Mesenteric fat pad (tissue), 1 donor: ENCODE measurements around the gene NAT9. TPM values are rescaled to one million over a fixed set of nuclear protein-coding genes. Genes with fewer than 3 reads are reported as not detected.

Source experiments
- DNase-seq: peaks from one replicate; pipeline ENCODE4 v3.0.0-alpha.2; 2020; ENCODE audit warnings: low spot score
- total RNA-seq: library from RNA; stranded (reverse); fragmentation: NEBNext Ultra II Directional; extraction: Animal tissue kit (Norgen Biotek cat#: 25700); gene quantifications from one replicate; pipeline ENCODE4 v1.2.1, GENCODE V29; 2021
- donor health status: DM: yes; HTN: yes; CAD: no.

The NAT9 gene
- total RNA-seq, 1 donor from 2014 or later, result 37.8 TPM

DNA sequence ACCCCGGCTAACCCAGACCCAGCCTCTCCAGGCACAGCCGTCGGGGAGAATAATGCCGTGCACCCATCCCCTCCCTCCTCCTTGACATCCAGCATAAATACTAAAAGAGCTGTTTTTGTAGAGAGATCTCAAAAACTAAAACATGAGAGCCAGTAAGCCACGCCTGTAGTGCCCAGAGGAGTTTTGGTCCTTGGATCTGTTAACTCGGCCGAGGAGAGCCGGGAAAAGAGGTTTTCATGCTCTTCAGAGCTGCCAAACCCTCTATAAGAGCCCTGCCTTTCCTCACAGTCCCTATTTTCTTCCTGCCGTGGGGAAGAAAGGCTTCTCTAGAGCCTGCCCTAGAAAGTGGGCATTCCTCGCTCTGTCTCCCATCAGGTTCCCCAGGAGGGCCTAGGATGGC is 30.2 kb upstream of the NAT9 start:
- DNase-seq, result no peak

- DNase-seq, result no peak
Measured at GRCh38 chr17:74805591-74805991, 29.4 kb upstream of the NAT9 start.

DNA sequence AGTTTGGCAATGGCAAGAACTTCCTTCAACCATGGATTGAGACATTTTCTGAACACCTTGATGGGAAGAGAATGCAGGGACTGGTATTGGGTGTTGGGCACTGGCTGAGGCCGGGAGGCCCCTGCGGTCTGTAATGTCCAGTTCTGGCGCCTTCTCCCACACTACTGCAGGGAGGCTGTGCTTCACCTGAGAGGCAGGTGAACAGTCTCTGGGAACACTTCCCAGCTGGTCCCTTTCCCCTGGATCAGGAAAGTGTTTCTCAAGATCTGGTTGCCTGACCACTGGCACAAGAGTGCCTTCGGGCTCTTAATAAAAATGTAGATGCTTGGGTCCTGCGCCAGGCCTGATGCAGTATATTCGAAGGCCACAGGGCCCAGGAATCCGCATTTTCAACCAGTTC is 28.5 kb upstream of the NAT9 start:
- no peak for DNase-seq

DNA sequence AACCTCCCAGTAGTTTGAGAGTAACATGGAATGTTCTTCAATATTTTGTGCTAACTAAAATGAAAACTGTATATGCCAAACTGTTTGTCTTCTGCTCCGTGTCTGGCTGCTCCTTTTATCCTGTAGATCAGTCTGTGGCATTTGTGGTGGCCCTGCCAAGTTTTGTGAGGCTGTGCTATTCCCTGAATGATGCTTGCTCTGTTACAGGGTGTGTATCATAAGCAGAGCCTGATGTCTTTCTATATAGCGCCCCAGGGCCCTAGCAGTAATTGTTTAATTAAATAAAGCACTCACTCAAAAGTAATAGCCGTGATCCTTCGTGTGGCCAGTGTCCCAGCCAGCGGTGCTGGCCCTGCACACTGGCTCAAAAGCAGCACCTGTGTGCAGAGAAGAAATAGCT is 27.8 kb upstream of the NAT9 start:
- no peak for DNase-seq

DNA sequence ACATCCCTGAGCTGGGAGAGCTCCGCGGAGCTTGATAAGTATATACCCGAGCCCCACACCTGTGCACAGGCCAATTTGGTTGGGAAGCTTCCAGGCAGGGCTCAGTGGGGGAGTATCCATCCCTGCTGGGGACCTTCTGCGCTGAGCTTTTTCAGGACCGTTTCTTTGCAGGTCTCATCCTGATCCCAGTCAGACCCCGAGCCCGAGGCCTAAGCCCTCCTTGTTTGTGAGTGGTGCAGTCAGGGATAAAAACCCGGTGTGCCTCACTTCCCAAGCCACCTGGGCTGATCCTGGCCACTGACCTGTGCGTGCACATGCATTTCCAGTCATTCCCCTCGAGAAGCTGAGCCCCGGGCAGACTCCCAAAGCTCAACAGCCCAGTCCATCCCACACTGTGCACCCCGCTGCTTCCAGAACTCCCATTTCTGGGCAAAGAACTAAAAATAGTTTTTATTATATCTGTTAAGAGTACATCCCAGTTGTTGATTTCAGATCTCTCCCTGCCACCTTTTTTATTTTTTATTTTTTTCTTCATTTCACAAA is 27.3 kb upstream of the NAT9 start:
- no peak for DNase-seq

- no peak for DNase-seq
Measured at GRCh38 chr17:74801896-74802295, 25.8 kb upstream of the NAT9 start.

DNA sequence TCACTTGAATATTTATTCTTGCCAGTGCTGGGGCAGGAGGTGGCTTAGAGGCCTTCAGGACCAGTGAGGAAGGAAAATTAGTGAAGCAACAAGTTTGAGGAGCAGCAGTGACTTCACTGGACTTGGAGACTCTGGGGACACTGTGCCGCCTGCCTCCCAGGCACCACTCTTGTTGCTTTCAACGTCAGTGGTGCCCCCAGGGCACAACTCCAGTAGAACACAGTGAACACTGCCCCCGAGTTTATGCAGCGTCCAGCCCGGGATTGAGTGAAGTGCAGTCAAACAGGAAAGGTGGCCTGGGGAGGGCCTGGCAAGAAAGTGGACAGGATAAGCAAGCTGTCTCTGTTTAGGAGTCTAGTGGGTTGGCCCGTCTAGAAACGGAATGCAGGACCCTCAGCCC is 24.4 kb upstream of the NAT9 start:
- DNase-seq, result no peak

DNA sequence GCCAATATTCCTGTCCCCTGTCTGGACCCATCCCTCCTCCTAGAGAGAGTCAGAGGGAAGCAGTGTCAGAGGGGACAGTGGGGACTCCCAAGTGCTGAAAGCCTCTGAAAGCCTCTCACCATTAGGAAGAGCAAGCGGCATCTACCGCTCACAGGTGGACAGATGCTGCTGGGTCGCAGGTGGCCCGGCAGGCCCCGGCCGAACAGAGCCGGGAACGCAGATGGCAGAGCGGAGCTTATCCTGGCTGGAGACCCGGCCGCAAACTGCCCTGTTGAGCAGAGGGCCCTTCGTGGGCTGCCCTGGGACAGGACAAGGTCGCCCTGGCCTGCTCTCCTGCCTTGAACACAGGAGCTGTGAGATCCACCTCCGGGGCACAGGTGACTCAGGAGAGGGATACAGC is 23.0 kb upstream of the NAT9 start:
- DNase-seq, result no peak

- no peak for DNase-seq
Measured at GRCh38 chr17:74798239-74798707, 22.1 kb upstream of the NAT9 start.

DNA sequence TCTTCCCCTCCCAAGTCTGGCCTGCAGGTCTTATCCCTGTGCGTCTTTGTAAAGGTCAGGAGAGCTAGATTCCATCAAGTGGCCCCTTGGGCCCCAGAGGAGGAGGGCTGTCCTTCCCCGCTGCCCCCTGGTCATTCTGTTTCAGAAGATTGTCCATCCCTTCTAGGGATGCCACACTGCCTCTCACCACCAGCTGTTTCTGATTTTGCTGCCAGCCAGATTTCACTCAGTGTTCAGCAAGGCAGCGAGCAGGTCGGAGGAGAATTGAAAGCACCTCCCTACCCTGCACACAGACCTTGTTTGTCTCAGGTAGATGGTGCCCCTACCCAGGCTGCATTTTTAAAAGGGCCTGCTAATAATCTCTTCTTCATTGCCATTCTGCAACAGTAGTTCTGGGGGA is 21.7 kb upstream of the NAT9 start:
- no peak for DNase-seq

GRCh38 chr17:74796866-74797265 is 20.7 kb upstream of the NAT9 start:
- DNase-seq, result no peak

DNA sequence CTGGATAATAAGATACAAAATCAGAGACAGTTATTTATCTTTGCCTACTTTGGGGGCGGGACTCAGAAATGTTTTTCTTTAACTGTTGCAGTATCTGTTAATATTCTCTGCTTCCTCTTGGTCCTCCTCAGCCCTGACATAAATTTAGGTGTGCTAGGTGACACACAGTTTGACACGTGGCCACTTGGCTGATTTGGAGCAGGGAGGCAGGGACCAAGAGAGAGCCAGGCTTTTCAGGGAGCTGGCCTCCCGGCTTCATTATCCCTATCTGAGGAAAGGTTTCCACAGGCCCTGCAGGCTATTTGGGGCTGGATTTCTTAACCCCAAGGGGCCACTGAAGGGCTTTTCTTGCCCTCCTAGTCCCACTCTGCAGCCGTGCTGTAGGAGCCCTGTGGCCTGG is 20.1 kb upstream of the NAT9 start:
- DNase-seq, result no peak

DNA sequence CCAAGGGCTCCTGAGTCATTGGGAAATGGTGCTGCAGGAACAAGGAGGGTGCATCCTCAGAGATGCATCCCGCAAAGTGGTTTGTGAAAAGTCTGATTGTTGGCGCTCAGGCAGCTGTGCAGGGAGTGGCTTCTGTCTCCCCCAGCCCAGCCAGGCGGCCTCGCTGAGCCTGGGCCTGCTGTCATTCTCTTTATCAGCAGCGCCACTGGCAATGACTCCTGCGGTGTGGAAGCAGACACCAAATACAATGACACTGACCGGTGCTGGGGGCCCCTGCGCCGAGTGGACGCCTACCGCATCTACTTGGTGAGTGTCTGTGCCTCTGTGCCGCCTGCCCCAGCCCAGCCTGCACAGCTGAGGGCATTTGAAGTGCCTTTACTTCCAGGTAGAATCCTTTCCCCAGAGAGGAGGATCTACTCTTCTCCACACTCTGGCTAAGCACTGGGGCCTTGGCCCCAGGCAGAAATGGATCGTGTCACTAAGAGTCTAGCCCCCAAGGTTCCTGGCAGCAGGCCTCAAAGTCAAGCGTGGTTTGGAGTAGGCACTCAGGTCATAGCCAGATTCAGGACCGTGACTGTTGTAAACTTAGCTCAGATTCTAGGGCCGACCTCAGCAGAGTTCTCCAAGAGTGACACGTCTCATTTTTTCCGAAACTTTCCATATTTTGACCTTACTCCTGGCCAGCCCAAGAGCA is 19.3 kb upstream of the NAT9 start:
- no peak for DNase-seq

DNA sequence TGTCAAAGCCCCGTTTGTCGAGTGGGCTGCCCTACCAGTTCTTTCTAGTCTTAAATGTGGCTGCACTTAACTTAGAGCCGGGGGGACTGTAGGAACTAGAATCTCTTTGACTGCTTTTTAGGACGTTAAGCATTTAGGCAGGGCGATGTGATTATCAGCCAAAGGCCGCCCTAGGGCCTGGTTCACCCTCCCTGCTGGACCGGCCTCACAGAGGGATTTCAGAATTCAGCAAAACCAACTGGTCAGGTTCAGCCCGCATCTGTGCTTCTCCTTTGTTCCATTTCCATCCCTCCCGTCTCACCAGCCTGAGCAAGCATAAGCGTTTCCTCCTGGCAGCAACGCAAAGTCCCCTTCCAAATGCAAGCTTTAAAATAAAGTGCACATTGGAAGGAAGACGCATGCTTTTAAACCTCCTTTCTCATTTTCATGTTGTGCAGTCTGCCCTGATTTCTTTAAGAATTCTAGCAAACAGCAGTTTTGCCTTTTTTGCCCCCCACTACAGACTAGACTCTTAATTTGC is 16.5 kb upstream of the NAT9 start:
- no peak for DNase-seq

DNA sequence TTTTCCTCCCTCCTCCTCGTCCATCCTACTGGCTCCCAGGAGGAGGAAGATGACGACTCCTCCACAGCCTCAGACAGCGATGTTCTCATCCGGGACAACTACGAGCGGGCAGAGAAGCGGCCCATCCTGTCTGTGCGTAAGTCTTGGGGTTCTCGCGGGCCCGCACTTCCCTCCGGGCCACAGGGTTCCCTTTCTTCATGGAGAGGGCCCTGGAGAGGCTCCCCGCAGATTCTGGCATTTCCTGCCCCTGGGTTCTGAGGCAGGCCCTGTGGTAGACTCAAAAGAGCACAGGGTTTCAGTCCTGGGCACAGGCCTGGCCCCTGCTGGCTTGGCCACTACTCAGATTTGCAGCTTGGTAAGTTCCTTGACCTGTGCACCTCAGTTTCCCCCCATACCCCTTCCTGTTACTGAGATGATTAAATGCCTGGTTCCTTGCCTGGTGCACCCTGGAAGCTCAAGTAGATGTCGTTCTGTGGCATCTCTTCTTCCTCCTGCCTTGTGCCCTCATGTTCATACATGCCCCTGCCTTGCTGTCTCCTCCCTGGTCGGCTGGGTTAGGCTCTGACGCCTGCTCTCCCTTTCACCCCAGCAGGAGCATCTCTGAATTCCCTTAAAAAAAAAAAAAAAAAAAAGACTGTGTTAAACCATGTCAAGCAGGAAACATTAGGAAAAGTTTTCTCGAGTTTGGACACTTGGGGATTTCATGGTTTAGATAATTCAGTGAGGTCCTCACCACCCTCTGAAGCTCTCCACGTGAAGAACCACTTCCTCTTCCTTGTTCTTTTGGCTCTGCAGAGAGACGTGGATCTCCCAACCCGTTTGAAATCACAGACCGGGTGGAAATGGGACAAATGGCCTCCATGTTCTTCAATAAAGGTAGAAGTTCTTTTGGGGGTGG is 14.3 kb upstream of the NAT9 start:
- DNase-seq, result no peak

DNA sequence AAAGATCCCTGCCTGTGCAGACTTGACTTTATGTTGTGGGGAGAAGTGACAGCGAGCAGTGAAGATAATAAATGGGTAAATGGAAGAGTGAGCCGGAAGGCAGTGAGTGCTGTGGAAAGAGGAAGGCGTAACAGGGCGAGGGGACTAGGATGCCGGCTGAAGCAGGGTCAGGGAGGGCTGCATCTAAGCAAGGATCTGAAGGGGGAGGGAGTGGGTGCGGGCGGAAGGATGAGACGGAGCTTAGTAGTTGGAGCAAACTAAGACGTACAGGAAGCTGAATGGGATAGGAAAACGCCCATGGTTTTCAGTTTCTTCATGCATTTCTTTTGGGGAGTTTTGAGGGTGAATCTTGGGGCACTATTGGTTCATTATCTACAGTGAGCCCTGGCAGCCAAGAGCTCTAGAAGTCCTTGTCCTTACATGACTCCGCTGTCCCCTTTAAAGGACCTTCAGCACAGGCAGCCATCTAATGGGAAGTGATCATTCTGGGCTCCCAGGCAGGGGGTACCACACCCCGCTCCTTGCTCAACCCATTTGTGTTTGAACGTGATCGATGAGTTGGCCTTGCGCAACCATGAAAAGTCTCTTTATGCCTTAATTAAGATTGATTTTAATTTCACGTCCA is 10.4 kb upstream of the NAT9 start:
- DNase-seq, result no peak

DNA sequence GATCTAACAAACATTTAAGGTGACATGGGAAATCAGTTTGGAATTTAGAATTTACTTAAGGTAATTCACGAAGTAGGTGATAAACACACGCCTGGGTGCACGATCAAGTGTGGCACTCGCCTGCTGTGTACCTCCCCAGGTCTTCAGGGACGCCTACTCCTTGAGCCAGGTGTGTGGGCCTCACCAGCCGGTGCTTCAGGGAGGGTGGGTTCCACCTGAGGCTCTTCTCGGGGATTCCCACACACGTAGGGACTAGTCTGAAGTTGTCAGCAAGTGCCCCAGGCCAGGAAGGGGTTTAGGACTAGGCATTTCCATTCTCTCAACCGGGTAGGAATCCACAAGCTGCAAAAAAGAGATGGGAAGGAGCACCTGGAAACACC is 9.8 kb upstream of the NAT9 start:
- DNase-seq, result no peak

- DNase-seq, result no peak
Measured at GRCh38 chr17:74785096-74785980, 9.2 kb upstream of the NAT9 start.

GRCh38 chr17:74784125-74784810 is 8.1 kb upstream of the NAT9 start:
- DNase-seq, result no peak

- DNase-seq, result no peak
Measured at GRCh38 chr17:74782571-74782970, 6.4 kb upstream of the NAT9 start.
